GM12873 (cell line): ENCODE data around the gene ANGPTL3.

Experiments used
- TF ChIP-seq, protein P1 (sequence below): IDR thresholded peaks from 2 replicates; pipeline ENCODE4 v1.5.1; 2012; ENCODE audit warnings: low read depth, mild to moderate bottlenecking, moderate library complexity, low read length, control low read depth; ENCODE audit not compliant: insufficient read depth; ENCODE audit errors: missing control alignments

ANGPTL3 gene

DNA sequence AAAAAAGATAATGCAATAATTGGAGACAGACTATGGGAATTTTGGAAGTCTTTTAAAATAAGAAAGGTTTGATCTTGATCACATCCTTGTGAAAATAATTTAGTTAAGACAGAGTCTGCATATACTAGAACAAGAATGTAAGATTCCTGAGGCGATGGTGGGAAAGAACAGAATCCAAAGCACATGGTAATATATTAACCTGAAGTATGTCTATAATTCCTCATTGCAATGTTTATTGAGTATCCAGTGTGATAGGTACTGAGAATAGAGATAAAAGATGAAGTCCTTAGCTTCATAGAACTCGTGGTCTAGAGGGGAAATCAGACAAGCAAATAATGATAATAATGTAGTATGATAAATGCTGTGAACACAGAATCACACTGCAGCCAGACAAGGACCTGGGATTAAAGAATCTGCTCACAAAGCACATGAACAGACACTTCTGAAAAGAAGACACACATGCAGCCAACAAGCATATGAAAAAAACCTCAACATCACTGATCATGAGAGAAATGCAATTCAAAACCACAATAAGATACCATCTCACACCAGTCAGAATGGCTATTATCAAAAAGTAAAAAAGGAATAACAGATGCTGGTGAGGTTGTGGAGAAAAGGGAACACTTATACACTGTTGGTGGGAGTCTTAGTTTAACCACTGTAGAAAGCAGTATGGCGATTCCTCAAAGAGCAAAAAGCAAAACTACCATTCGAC is 6.9 kb upstream of the ANGPTL3 start:
- TF ChIP-seq, protein P1, sequence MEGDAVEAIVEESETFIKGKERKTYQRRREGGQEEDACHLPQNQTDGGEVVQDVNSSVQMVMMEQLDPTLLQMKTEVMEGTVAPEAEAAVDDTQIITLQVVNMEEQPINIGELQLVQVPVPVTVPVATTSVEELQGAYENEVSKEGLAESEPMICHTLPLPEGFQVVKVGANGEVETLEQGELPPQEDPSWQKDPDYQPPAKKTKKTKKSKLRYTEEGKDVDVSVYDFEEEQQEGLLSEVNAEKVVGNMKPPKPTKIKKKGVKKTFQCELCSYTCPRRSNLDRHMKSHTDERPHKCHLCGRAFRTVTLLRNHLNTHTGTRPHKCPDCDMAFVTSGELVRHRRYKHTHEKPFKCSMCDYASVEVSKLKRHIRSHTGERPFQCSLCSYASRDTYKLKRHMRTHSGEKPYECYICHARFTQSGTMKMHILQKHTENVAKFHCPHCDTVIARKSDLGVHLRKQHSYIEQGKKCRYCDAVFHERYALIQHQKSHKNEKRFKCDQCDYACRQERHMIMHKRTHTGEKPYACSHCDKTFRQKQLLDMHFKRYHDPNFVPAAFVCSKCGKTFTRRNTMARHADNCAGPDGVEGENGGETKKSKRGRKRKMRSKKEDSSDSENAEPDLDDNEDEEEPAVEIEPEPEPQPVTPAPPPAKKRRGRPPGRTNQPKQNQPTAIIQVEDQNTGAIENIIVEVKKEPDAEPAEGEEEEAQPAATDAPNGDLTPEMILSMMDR: no peak

- TF ChIP-seq, protein P1: no peak
These were observed 6.4 kb upstream of the ANGPTL3 start for GRCh38 chr1:62590970-62591368.

- TF ChIP-seq, protein P1: no peak
These were observed 3.4 kb upstream of the ANGPTL3 start for GRCh38 chr1:62593825-62594394.

DNA sequence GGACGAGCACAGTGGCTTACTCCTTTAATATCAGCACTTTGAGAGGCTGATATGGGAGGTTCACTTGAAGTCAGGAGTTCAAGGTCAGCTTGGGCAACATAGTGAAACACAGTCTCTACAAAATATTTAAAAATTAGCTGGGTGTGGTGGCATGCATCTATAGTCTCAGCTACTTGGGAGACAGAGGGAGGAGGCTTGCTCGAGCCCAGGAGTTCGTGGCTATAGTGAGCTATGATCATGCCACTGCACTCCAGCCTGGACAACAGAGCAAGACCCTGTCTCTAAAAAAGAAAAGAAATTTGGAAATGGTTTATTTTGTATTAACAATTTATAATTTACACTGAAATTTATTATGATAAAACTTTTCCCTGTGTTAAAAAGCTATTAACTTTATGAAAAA is 1.7 kb upstream of the ANGPTL3 start:
- TF ChIP-seq, protein P1: no peak

DNA sequence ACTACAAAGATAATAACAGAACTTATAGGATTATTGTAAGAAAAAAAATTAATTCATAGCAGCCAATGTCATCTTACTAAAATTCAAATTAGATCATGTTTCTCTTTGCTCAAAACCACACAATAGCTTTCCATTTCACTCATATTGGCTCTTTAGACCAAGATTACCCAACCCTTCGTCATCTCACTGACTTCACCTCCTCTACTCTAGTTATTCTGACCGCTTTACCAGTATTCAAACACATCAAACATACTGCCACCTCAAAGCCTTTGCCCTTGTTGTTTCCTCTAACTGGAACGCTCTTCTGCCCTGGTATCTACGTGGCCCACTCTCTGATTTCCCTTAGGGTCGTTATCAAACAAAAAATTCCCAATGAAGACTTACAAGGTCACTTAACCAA is 1.7 kb downstream of the ANGPTL3 start:
- TF ChIP-seq, protein P1: no peak

DNA sequence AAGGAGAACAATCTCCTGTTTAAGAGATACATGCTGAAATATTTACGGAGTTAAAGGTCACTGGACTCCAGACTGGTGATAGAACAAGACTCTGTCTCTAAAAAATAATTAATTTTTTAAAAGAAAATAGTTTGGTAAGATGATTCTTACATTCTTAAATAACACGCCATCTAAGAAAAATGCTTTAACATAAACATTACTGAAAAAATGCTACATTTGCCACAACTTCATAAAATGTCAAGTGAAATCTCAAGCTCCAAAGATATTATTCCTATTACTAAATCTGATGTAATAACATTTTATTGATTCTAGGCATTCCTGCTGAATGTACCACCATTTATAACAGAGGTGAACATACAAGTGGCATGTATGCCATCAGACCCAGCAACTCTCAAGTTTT is 4.1 kb downstream of the ANGPTL3 start:
- TF ChIP-seq, protein P1: no peak

- TF ChIP-seq, protein P1: no peak
These were observed 11.6 kb downstream of the ANGPTL3 start for GRCh38 chr1:62608905-62609304.
